H1 (cell line): Measurements from ENCODE around the gene KRT6C. TPM values are rescaled to one million over a fixed set of nuclear protein-coding genes. Genes with fewer than 3 reads are reported as not detected.
A peak's percentile ranks its signal among the peaks of the same experiment; 100 is the strongest.

Experiments
- CBX5 ChIP-seq: fragments of 300-800, 300-1000 bp; sonication (generic); IDR thresholded peaks from 2 replicates; pipeline ENCODE4 v1.7.1; 2016; ENCODE audit warnings: antibody characterized with exemption, low read length, low read depth
- CBX8 ChIP-seq: fragments of 300-800, 300-1000 bp; sonication (generic); IDR thresholded peaks from 2 replicates; pipeline ENCODE4 v1.7.1; 2016; ENCODE audit warnings: low read depth, low read length, borderline replicate concordance
- CEBPB ChIP-seq: IDR thresholded peaks from 2 replicates; pipeline ENCODE4 v1.6.1; 2012; ENCODE audit warnings: low read depth, low read length
- CREB1 ChIP-seq: IDR thresholded peaks from 2 replicates; pipeline ENCODE4 v1.6.1; 2012; ENCODE audit warnings: inconsistent platforms
- EGR1 ChIP-seq: IDR thresholded peaks from 2 replicates; pipeline ENCODE4 v1.6.1; 2011; ENCODE audit warnings: low read depth, low read length, borderline replicate concordance
- HDAC6 ChIP-seq: IDR thresholded peaks from one replicate; pipeline ENCODE4 v1.7.1; 2012; ENCODE audit warnings: low read depth, mild to moderate bottlenecking, inconsistent platforms, low read length, moderate library complexity
- KDM4A ChIP-seq: IDR thresholded peaks from one replicate; pipeline ENCODE4 v1.7.1; 2012; ENCODE audit warnings: low read depth, mild to moderate bottlenecking, moderate library complexity, low read length, inconsistent platforms; ENCODE audit not compliant: severe bottlenecking
- NRF1 ChIP-seq: IDR thresholded peaks from 2 replicates; pipeline ENCODE4 v1.6.1; 2011; ENCODE audit warnings: mild to moderate bottlenecking, low read depth, low read length, improper control_type of control experiment
- PHF8 ChIP-seq: fragments of 200-600 bp; sonication (generic); conservative IDR thresholded peaks from 2 replicates; pipeline ENCODE4 v1.7.1; 2012; ENCODE audit warnings: low read depth, mild to moderate bottlenecking, inconsistent platforms, low read length, moderate library complexity
- POLR2A ChIP-seq, 2 experiments: IDR thresholded peaks; 1 replicate in 1 of 2; 2 replicates in 1 of 2; pipeline ENCODE4 v1.6.1; 2011; ENCODE audit warnings: low read depth in 2 of 2, low read length in 2 of 2, mild to moderate bottlenecking in 2 of 2; ENCODE audit errors: control extremely low read depth in 1 of 2
- SIN3A ChIP-seq, 2 experiments: IDR thresholded peaks in 1 of 2; conservative IDR thresholded peaks in 1 of 2; 2 replicates each; pipeline ENCODE4 v1.6.1; 2011 to 2012; ENCODE audit warnings: low read length in 2 of 2, improper control_type of control experiment in 1 of 2, low read depth in 1 of 2, mild to moderate bottlenecking in 1 of 2
- TAF1 ChIP-seq: IDR thresholded peaks from 2 replicates; pipeline ENCODE4 v1.6.1; 2011; ENCODE audit warnings: mild to moderate bottlenecking, low read depth, low read length
- TAF7 ChIP-seq: optimal IDR thresholded peaks from 2 replicates; pipeline ENCODE3; 2011; ENCODE audit warnings: low read depth, mild to moderate bottlenecking, inconsistent platforms, low read length, moderate library complexity, borderline replicate concordance
- TBP ChIP-seq: IDR thresholded peaks from 2 replicates; pipeline ENCODE4 v1.6.1; 2011; ENCODE audit warnings: low read depth, low read length, improper control_type of control experiment
- YY1 ChIP-seq: IDR thresholded peaks from 2 replicates; pipeline ENCODE4 v1.6.1; 2011; ENCODE audit warnings: low read depth, mild to moderate bottlenecking, low read length
- polyA plus RNA-seq, 7 experiments: library from polyadenylated mRNA; depleted of rRNA in 3 of 7; stranded (reverse) in 5 of 7; unstranded in 2 of 7; fragments of >200 nt in 5 of 7; fragments of 200-250 nt in 2 of 7; gene quantifications; 1 replicate in 5 of 7; 2 replicates in 1 of 7; 4 replicates in 1 of 7; pipeline versions ENCODE4 v1.2.1 to v1.2.3, GENCODE V29; 2011 to 2013; ENCODE audit warnings: missing spikeins in 2 of 7, mixed read lengths in 2 of 7
- total RNA-seq: library from RNA; stranded (reverse); fragmentation: NEBNext Ultra II Directional; extraction: Animal tissue kit (Norgen Biotek cat#: 25700); gene quantifications from 2 replicates; pipeline ENCODE4 v1.2.1, GENCODE V29; 2021
- TF ChIP-seq, protein P1 (sequence below): IDR thresholded peaks from 2 replicates; pipeline ENCODE4 v1.6.1; 2011; ENCODE audit warnings: low read length, improper control_type of control experiment

Gene KRT6C
- total and polyA plus RNA-seq, 2 of the 8 experiments (the other 6 are each of a cell fraction or from before 2014, with no cell fraction given): not detected

DNA sequence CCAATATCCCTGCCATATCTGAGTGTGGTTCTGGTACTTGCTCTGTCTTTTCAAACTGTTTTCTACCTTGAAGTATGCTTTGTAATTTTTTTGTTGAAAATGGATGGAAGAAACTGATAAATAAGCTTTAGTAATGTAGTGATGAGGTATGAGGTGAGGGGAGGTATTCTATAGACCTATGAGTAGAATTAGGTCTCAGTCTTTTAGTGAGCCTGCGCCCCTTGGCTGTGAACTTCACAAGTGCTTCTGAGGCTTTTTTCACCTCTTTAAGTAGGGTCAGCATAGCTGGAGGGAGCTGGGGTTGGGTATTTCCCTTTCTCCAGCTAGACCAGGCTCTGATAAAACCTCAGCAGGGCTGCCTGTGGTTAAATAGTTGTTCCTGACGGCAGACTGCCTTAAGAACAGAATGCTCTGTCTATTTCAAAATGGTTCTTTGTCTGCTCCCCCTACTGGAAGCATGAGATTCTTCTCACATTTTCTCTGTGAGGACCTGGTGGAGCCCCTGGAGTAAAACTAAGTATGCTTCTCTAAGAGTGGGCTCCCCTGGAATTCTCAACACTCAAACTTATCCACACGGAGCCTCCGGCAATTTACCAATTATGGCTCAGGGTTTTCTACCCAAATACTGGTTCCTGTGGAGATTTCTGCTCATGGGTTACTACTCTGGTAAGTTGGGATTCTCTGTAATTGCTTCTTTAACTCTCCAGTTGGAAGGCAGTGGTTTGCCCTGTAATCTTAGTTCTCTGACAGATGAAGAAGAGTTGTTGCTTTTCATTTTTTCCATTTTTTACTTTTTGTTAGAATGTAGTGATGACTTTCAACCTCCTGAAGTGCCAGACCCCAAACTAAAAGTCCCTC is 33.5 kb upstream of the KRT6C start (continued):
- no peak for TF ChIP-seq EGR1
- TF ChIP-seq TBP: no peak
- TF ChIP-seq CREB1: no peak
- TF ChIP-seq NRF1: no peak
- no peak for TF ChIP-seq PHF8
- TF ChIP-seq, protein P1, sequence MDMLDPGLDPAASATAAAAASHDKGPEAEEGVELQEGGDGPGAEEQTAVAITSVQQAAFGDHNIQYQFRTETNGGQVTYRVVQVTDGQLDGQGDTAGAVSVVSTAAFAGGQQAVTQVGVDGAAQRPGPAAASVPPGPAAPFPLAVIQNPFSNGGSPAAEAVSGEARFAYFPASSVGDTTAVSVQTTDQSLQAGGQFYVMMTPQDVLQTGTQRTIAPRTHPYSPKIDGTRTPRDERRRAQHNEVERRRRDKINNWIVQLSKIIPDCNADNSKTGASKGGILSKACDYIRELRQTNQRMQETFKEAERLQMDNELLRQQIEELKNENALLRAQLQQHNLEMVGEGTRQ: no peak
- no peak for TF ChIP-seq CBX5
- TF ChIP-seq POLR2A (IDR thresholded peaks at IDR 0.05; ENCODE audit: control extremely low read depth in 1 of 2, low read depth in 2 of 2, low read length in 2 of 2): no peak
- no peak for TF ChIP-seq KDM4A
- no peak for TF ChIP-seq HDAC6
- TF ChIP-seq TAF7: no peak
- no peak for TF ChIP-seq SIN3A (conservative IDR thresholded peaks at IDR 0.05 in 1 of 2, IDR thresholded peaks at IDR 0.05 in 1 of 2; ENCODE audit: low read depth in 1 of 2, low read length in 2 of 2)
- TF ChIP-seq CEBPB: no peak
- TF ChIP-seq CBX8: no peak
- TF ChIP-seq YY1: peak; percentile 79
- no peak for TF ChIP-seq TAF1
